Ascending aorta (tissue), 2 donors: ENCODE measurements around the gene GRM7. TPM values are rescaled to one million over a fixed set of nuclear protein-coding genes. Genes with fewer than 3 reads are reported as not detected.

Experiments
- DNase-seq, 2 donors: peaks; one replicate each; pipeline ENCODE4 v3.0.0-alpha.2; 2019; ENCODE audit warnings: low spot score in 2 of 2
- H3K27ac ChIP-seq, 2 donors: fragments of 200-600 bp; sonication (generic); one replicate each; pipeline ENCODE4 v1.5.1; 2016 to 2017; ENCODE audit warnings: mild to moderate bottlenecking in 1 of 2
- H3K27me3 ChIP-seq: fragments of 200-600 bp; sonication (generic); one replicate; pipeline ENCODE4 v1.5.1; 2017
- H3K36me3 ChIP-seq, 2 donors: fragments of 200-600 bp; sonication (generic); one replicate each; pipeline ENCODE4 v1.5.1; 2016
- H3K4me1 ChIP-seq, 2 donors: fragments of 200-600 bp; sonication (generic); one replicate each; pipeline ENCODE4 v1.5.1; 2016 to 2017; ENCODE audit warnings: mild to moderate bottlenecking in 1 of 2
- H3K4me3 ChIP-seq, 2 donors: fragments of 200-600 bp; sonication (generic); one replicate each; pipeline ENCODE4 v1.5.1; 2016 to 2017; ENCODE audit warnings: mild to moderate bottlenecking in 1 of 2
- H3K9me3 ChIP-seq, 2 donors: fragments of 200-600 bp; sonication (generic); one replicate each; pipeline ENCODE4 v1.5.1; 2016
- CTCF ChIP-seq, 3 experiments: fragments of 200-600 bp in 2 of 3; fragments of 450-650 bp in 1 of 3; sonication (generic) in 2 of 3; IDR thresholded peaks; one replicate each; pipeline ENCODE4 v1.5.1; 2016 to 2019; ENCODE audit warnings: antibody characterized with exemption in 3 of 3, mild to moderate bottlenecking in 1 of 3, moderate library complexity in 1 of 3
- intact Hi-C: fragments of 100-400 bp; cut with DNase I; formaldehyde crosslinking; loops from one replicate; pipeline ENCODE4 v1.15.1; 2023
- total RNA-seq: library from RNA; depleted of rRNA; stranded (reverse); fragments of >200 nt; gene quantifications from one replicate; pipeline ENCODE4 v1.1.0, GENCODE V29; 2016

GRM7 gene
- total RNA-seq, 1 donor from 2014 or later = 4.8 TPM

GRCh38 chr3:7201784-7202183 is 340.9 kb downstream of the GRM7 start:
- Histone ChIP-seq H3K9me3 (no peaks in the 10 kb centered on the region), H3K27ac (no peak overlapping the region), H3K36me3 (no peaks in the 10 kb centered on the region), H3K4me3 (no peak overlapping the region), H3K4me1 (no peaks in the 10 kb centered on the region), H3K27me3 (no peaks in the 10 kb centered on the region)
- DNase-seq = no peak
- TF ChIP-seq CTCF (IDR thresholded peaks at IDR 0.05) = no peak
- intact Hi-C loops = no loop called here

- no peak for DNase-seq
- H3K4me3 ChIP-seq = no peak overlapping the region
- H3K4me1 ChIP-seq = no peaks in the 10 kb centered on the region
- TF ChIP-seq CTCF (IDR thresholded peaks at IDR 0.05) = no peak
- no peaks in the 10 kb centered on the region for H3K9me3 ChIP-seq
- no peak overlapping the region for H3K27ac ChIP-seq
- intact Hi-C loops = no loop called here
- H3K36me3 ChIP-seq = no peaks in the 10 kb centered on the region
- no peaks in the 10 kb centered on the region for H3K27me3 ChIP-seq
These were observed 343.3 kb downstream of the GRM7 start for GRCh38 chr3:7203969-7204847.

- Histone ChIP-seq H3K4me1 (no peaks in the 10 kb centered on the region), H3K36me3 (no peaks in the 10 kb centered on the region), H3K27ac (no peak overlapping the region), H3K9me3 (no peaks in the 10 kb centered on the region), H3K4me3 (no peak overlapping the region), H3K27me3 (no peaks in the 10 kb centered on the region)
- no peak for TF ChIP-seq CTCF (IDR thresholded peaks at IDR 0.05)
- no peak for DNase-seq
- intact Hi-C loops = no loop called here
These were observed 343.9 kb downstream of the GRM7 start for GRCh38 chr3:7204848-7205156.

GRCh38 chr3:7205535-7205934 is 344.6 kb downstream of the GRM7 start:
- no peak overlapping the region for H3K27ac ChIP-seq
- H3K27me3 ChIP-seq = no peaks in the 10 kb centered on the region
- H3K4me1 ChIP-seq = no peaks in the 10 kb centered on the region
- H3K4me3 ChIP-seq = peak overlapping the region; percentile 21 to 37
- TF ChIP-seq CTCF (IDR thresholded peaks at IDR 0.05) = no peak
- no peaks in the 10 kb centered on the region for H3K36me3 ChIP-seq
- DNase-seq = no peak
- no peaks in the 10 kb centered on the region for H3K9me3 ChIP-seq
- intact Hi-C loops = no loop called here

- Histone ChIP-seq H3K27me3 (no peaks in the 10 kb centered on the region), H3K9me3 (no peaks in the 10 kb centered on the region), H3K36me3 (no peaks in the 10 kb centered on the region), H3K27ac (no peak overlapping the region), H3K4me1 (no peaks in the 10 kb centered on the region), H3K4me3 (peak overlapping the region; percentile 21 to 37)
- intact Hi-C loops = no loop called here
- TF ChIP-seq CTCF (IDR thresholded peaks at IDR 0.05) = no peak
- DNase-seq = no peak
These were observed 345.0 kb downstream of the GRM7 start for GRCh38 chr3:7205962-7206361.
